GM12873 (cell line): ENCODE results near the gene LRRC49.

Source experiments
- TF ChIP-seq, protein P1 (sequence below): IDR thresholded peaks from 2 replicates; pipeline ENCODE4 v1.5.1; 2012; ENCODE audit warnings: low read depth, mild to moderate bottlenecking, moderate library complexity, low read length, control low read depth; ENCODE audit not compliant: insufficient read depth; ENCODE audit errors: missing control alignments

The LRRC49 gene

DNA sequence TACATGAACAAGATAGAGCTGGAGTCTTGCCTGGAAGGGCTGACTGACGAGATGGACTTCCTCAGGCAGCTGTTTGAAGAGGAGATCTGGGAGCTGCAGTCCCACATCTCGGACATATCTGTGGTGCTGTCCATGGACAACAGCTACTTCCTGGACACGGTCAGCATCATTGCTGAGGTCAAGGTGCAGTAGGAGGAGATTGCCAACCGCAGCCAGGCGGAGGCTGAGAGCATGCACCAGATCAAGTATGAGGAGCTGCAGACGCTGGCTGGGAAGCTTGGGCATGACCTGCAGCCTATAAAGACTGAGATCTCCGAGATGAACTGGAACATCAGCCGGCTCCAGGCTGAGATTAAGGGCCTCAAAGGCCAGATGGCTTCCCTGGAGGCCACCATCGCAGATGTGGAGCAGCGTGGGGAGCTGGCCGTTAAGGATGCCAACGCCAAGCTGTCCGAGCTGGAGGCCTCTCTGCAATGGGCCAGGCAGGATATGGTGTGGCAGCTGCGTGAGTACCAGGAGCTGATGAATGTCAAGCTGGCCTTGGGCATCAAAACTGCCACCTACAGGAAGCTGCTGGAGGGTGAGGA lies 33.2 kb upstream of the LRRC49 start:
- TF ChIP-seq, protein P1, sequence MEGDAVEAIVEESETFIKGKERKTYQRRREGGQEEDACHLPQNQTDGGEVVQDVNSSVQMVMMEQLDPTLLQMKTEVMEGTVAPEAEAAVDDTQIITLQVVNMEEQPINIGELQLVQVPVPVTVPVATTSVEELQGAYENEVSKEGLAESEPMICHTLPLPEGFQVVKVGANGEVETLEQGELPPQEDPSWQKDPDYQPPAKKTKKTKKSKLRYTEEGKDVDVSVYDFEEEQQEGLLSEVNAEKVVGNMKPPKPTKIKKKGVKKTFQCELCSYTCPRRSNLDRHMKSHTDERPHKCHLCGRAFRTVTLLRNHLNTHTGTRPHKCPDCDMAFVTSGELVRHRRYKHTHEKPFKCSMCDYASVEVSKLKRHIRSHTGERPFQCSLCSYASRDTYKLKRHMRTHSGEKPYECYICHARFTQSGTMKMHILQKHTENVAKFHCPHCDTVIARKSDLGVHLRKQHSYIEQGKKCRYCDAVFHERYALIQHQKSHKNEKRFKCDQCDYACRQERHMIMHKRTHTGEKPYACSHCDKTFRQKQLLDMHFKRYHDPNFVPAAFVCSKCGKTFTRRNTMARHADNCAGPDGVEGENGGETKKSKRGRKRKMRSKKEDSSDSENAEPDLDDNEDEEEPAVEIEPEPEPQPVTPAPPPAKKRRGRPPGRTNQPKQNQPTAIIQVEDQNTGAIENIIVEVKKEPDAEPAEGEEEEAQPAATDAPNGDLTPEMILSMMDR: no peak

- TF ChIP-seq, protein P1: no peak
Observed at GRCh38 chr15:70859998-70860397, 32.6 kb upstream of the LRRC49 start.

GRCh38 chr15:70863450-70864218 lies 29.0 kb upstream of the LRRC49 start:
- TF ChIP-seq, protein P1: no peak

- TF ChIP-seq, protein P1: no peak
Observed at GRCh38 chr15:70866982-70867641, 25.5 kb upstream of the LRRC49 start.

- TF ChIP-seq, protein P1: no peak
Observed at GRCh38 chr15:70867911-70868467, 24.6 kb upstream of the LRRC49 start.

GRCh38 chr15:70869346-70869745 lies 23.3 kb upstream of the LRRC49 start:
- TF ChIP-seq, protein P1: no peak

GRCh38 chr15:70870051-70870450 lies 22.6 kb upstream of the LRRC49 start:
- TF ChIP-seq, protein P1: no peak
